CD4-positive, alpha-beta T cell (primary cell): ENCODE measurements around the gene KCNJ10. TPM values are rescaled to one million over a fixed set of nuclear protein-coding genes. Genes with fewer than 3 reads are reported as not detected.

ENCODE experiments used
- ATAC-seq: fragments of 200-7000 bp; cut with Tn5 transposase; one replicate; pipeline ENCODE4 v1.10.0; 2022; ENCODE audit warnings: mild to moderate bottlenecking; ENCODE audit not compliant: poor library complexity
- CTCF ChIA-PET: fragments of 350-600 bp; sonication (Branson Sonifier 250); formaldehyde crosslinking; loops from one replicate; lab custom pipeline; 2021; ENCODE audit warnings: antibody characterized with exemption, inconsistent platforms; lab: Charles Lee
- POLR2A ChIA-PET: fragments of 350-600 bp; sonication (Branson Sonifier 250); formaldehyde crosslinking; loops from one replicate; lab custom pipeline; 2021; ENCODE audit warnings: antibody characterized with exemption, inconsistent platforms; lab: Charles Lee
- DNase-seq, 14 experiments: peaks; one replicate each; pipeline ENCODE4 v3.0.0-alpha.2; 2013 to 2020; ENCODE audit warnings: mixed read lengths in 2 of 14
- H3K27ac ChIP-seq, 2 donors: one replicate each; pipeline versions ENCODE4 v1.5.1 to v1.7.0; 2013; ENCODE audit warnings: low read length in 2 of 2, low read depth in 1 of 2, mild to moderate bottlenecking in 1 of 2
- H3K27me3 ChIP-seq, 2 experiments: 1 replicate in 1 of 2; 2 replicates in 1 of 2; pipeline versions ENCODE4 v1.6.1 to v1.7.0; 2013; ENCODE audit warnings: low read length in 2 of 2, control low read depth in 1 of 2, mild to moderate bottlenecking in 1 of 2, moderate library complexity in 1 of 2; ENCODE audit not compliant: insufficient read depth in 2 of 2, control insufficient read depth in 1 of 2
- H3K36me3 ChIP-seq: one replicate; pipeline ENCODE4 v1.6.1; 2013; ENCODE audit warnings: low read length, control low read depth; ENCODE audit not compliant: insufficient read depth
- H3K4me1 ChIP-seq: one replicate; pipeline ENCODE4 v1.6.1; 2013; ENCODE audit warnings: low read length, control low read depth; ENCODE audit not compliant: insufficient read depth
- H3K4me3 ChIP-seq: one replicate; pipeline ENCODE4 v1.5.1; 2013; ENCODE audit warnings: mild to moderate bottlenecking, low read length, moderate library complexity
- H3K9me3 ChIP-seq, 2 experiments: 1 replicate in 1 of 2; 2 replicates in 1 of 2; pipeline versions ENCODE4 v1.6.1 to v1.7.0; 2013; ENCODE audit warnings: low read length in 2 of 2, mild to moderate bottlenecking in 2 of 2, control low read depth in 1 of 2, moderate library complexity in 1 of 2; ENCODE audit not compliant: control insufficient read depth in 1 of 2, insufficient read depth in 1 of 2
- H3K27ac Mint-ChIP-seq: one replicate; pipeline ENCODE4 v1.8.0; 2020; ENCODE audit warnings: mixed read lengths
- H3K27me3 Mint-ChIP-seq: one replicate; pipeline ENCODE4 v1.8.0; 2021; ENCODE audit warnings: mixed read lengths
- H3K36me3 Mint-ChIP-seq: one replicate; pipeline ENCODE4 v1.8.0; 2021; ENCODE audit warnings: low read depth, mixed read lengths
- H3K4me1 Mint-ChIP-seq: one replicate; pipeline ENCODE4 v1.8.0; 2021; ENCODE audit warnings: low read depth, mixed read lengths
- H3K4me3 Mint-ChIP-seq: one replicate; pipeline ENCODE4 v1.8.0; 2020; ENCODE audit warnings: mild to moderate bottlenecking, mixed read lengths
- H3K9me3 Mint-ChIP-seq: one replicate; pipeline ENCODE4 v1.8.0; 2020; ENCODE audit warnings: mixed read lengths
- CTCF ChIP-seq: fragments of 200-600 bp; IDR thresholded peaks from one replicate; pipeline ENCODE4 v1.8.0; 2022; ENCODE audit warnings: antibody characterized with exemption, mild to moderate bottlenecking
- intact Hi-C, 2 experiments: fragments of 100-400 bp; cut with DNase I in 1 of 2; cut with micrococcal nuclease in 1 of 2; formaldehyde crosslinking; loops; one replicate each; pipeline versions ENCODE4 v1.15.1 to v1.9.0; 2023 to 2025; cut with DNase I, micrococcal nuclease
- total RNA-seq, 174 experiments: library from RNA in 2 of 174; stranded (reverse) in 2 of 174; gene quantifications; one replicate each; pipeline ENCODE4 v1.2.3 and lab custom pipeline; 2021 to 2026

Gene KCNJ10
- total RNA-seq, 2 experiments from 2014 or later: not detected

DNA sequence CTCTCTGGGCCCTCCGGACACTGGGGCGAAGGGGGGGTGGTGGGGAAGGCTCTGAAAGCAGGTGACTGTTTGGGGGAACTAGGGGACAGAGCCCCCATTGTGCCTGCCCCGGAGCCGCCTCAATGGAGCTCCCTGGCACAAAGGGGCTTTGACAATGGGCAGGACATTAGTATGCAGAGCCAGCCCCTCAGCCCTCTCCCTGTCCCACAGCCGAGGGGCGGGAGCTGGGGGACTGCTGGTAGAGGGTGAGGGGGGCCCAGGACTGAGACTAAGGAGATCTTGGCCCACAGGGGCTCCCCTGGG is 7.8 kb downstream of the KCNJ10 start:
- peaks cover 19% of the 10 kb centered on the region for H3K27me3 Mint-ChIP-seq
- Histone ChIP-seq H3K27me3 (peaks cover 0 to 5% of the 10 kb centered on the region in 2 experiments), H3K4me3 (no peak overlapping the region), H3K27ac (no peak overlapping the region), H3K4me1 (no peaks in the 10 kb centered on the region), H3K9me3 (no peaks in the 10 kb centered on the region), H3K36me3 (no peaks in the 10 kb centered on the region)
- ATAC-seq (no peak), DNase-seq (no peak)
- no peak overlapping the region for H3K27ac Mint-ChIP-seq
- TF ChIP-seq CTCF: no peak
- intact Hi-C loops: no loop called here
- CTCF ChIA-PET: no interaction called here
- H3K4me1 Mint-ChIP-seq: no peaks in the 10 kb centered on the region
- no peaks in the 10 kb centered on the region for H3K36me3 Mint-ChIP-seq
- H3K4me3 Mint-ChIP-seq: no peak overlapping the region
- H3K9me3 Mint-ChIP-seq: no peaks in the 10 kb centered on the region
- POLR2A ChIA-PET: no interaction called here

DNA sequence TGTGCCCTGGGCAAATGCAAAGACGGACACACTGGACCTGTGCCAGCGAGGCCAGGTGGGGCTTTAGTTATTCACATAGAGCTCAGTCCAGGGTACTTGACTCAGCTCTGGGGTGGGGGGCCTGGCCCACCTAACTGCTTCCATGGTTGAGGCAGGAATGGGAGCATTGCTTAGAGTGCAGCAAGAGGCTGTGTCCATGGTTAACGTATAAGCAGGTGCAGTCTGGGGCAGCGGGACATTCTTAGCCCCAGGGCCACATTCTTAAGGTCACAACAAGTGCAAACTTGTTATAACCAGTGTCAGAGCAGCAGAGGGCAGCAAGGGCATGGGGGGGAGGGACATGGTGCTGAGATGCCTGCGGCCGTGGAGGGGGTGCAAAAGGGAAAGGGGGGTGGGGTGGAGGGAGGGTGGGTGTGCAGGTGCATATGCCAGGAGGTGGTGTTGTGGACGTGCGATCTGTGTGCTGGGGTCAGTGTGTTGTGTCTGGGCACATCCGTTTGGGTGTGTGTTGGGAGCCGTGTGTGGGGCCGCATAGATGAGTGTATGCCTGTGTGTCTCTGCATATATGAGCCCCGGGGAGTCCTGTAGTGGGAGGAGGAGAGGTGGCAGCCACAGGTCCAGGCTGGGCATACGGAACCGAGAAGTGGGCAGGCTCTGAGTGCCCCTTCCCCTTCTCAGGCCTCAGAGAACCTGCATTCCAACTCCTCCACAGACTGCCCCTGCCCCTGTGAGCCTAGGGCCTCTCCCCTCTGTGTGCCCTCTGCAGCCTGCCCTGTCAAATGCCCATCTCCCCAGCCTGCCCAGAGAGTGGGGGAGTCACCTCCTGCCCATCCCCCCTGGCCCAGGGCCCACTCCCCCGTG is 8.4 kb downstream of the KCNJ10 start:
- DNase-seq (no peak), ATAC-seq (no peak)
- H3K27ac ChIP-seq: no peak overlapping the region
- Mint-ChIP-seq H3K36me3 (no peaks in the 10 kb centered on the region), H3K4me3 (no peak overlapping the region), H3K9me3 (no peaks in the 10 kb centered on the region), H3K27ac (no peak overlapping the region), H3K4me1 (no peaks in the 10 kb centered on the region), H3K27me3 (peaks cover 24% of the 10 kb centered on the region)
- no peaks in the 10 kb centered on the region for H3K36me3 ChIP-seq
- no peak for TF ChIP-seq CTCF
- intact Hi-C loops: no loop called here
- CTCF ChIA-PET: no interaction called here
- H3K9me3 ChIP-seq: no peaks in the 10 kb centered on the region
- H3K4me1 ChIP-seq: no peaks in the 10 kb centered on the region
- H3K27me3 ChIP-seq: peaks cover 0 to 7% of the 10 kb centered on the region in 2 experiments
- no peak overlapping the region for H3K4me3 ChIP-seq
- POLR2A ChIA-PET: no interaction called here

DNA sequence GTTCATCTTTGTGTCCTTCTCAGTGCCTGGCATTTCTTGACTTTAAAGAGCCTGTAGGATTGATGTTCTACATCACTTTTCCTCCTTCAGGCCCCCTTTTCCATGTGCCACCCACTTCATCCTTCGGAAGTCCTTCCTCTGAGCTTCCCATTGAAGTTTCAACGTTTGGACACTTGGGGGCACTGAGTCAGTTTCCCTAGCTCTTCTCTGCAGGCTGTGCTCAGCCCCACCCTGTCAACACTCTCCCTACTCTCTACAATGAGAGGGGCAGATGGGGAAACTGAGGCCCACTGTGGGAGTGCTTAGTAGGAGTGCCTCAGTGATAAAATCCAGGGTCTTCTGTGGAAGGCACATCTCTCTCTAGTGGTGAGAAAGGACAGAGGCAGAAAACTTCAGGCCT is 11.9 kb downstream of the KCNJ10 start:
- POLR2A ChIA-PET: interaction anchor here (1.3 kb wide), 1 partner anchor 23 kb away, joined by 4 read pairs; the partner anchor contains the start of gene KCNJ9
- no peak for ATAC-seq
- Histone ChIP-seq H3K27me3 (peaks cover 8% of the 10 kb centered on the region in 2 experiments), H3K36me3 (no peaks in the 10 kb centered on the region), H3K4me1 (no peaks in the 10 kb centered on the region), H3K4me3 (no peak overlapping the region), H3K9me3 (no peaks in the 10 kb centered on the region), H3K27ac (no peak overlapping the region)
- Mint-ChIP-seq H3K4me1 (no peaks in the 10 kb centered on the region), H3K36me3 (no peaks in the 10 kb centered on the region), H3K4me3 (no peak overlapping the region), H3K9me3 (no peaks in the 10 kb centered on the region), H3K27ac (no peak overlapping the region), H3K27me3 (peaks cover 50% of the 10 kb centered on the region)
- intact Hi-C loops: no loop called here
- no peak for TF ChIP-seq CTCF
- CTCF ChIA-PET: interaction anchor here (0.6 kb wide), 1 partner anchor 20 kb away, joined by 3 read pairs; no protein-coding TSS in a partner anchor
- no peak for DNase-seq
